GM18526 (cell line): Measurements from ENCODE around the gene ETAA1.

Experiments used
- POLR2A ChIP-seq: IDR thresholded peaks from 3 replicates; pipeline ENCODE4 v1.6.1; 2011; ENCODE audit not compliant: insufficient read length; ENCODE audit errors: extremely low read depth

ETAA1 gene

DNA sequence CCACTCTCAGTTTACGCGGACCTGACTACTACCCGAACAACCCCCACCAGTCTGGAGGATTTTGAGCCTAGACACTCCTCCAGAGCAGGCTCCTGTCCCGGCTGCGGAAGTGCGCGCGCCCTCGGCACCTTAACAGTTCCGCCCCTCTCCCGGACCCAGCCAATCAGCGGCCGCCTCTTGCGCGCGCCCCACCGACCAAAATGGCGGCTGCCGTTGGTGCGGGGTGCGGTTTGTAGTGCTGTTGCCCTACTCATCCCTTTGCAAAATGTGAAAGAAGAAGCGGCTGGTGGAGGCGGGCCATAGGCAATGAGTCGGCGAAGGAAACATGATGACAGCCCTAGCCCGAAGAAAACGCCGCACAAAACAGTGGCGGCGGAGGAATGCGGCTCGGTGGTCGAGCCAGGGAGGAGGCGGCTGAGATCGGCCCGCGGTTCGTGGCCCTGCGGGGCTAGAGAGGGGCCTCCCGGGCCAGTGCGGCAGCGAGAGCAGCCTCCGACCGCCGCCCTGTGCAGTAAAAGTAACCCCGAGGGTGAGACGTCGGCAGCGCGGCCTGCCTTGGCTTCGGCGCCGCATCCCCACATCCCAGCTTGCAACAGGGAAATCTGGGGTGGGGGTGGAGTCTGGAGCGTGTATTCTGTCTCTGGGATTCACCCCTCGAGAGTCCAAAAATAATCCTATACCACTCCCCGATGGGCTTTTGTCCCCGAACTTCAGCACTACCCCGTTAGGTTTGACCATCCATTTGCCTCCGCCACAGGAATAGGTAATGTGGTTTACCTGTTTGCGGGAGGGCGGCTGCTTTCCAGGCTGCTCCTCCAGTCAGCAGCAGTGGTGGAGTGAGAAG, at the start of gene ETAA1:
Gene ETAA1 (plus strand): TSS at position 191 of the 844 bp plus-strand sequence. CDS start 116 bp downstream, at position 307.
- peak; percentile 82 for TF ChIP-seq POLR2A

DNA sequence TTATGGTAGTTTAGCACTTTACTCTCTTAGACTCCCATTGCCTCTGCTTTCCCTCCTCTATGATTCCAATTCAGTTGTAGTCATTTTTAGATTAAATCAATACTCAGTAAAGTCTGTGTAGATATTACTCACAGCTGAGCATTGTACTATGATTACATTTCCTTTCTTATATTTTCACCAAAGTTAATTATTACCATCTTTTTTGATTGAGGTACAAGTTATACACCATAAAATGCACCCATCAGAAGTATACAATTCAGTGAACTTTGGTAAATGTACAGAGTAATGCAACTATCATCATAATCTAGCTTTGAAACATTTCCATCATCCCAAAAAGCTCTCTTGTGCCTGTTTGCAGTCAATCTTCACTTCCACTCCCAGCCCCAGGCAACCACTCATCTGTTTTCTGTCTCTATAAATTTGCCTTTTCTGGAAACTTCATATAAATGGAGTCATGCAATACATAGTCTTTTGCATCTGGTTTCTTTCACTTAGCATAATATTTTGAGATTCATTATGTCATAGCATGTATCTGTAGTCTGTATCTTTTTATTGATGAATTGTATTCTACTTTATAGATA, 30.2 kb upstream of the ETAA1 start:
- no peak for TF ChIP-seq POLR2A

GRCh38 chr2:67374481-67374880, 22.7 kb upstream of the ETAA1 start:
- TF ChIP-seq POLR2A = no peak

DNA sequence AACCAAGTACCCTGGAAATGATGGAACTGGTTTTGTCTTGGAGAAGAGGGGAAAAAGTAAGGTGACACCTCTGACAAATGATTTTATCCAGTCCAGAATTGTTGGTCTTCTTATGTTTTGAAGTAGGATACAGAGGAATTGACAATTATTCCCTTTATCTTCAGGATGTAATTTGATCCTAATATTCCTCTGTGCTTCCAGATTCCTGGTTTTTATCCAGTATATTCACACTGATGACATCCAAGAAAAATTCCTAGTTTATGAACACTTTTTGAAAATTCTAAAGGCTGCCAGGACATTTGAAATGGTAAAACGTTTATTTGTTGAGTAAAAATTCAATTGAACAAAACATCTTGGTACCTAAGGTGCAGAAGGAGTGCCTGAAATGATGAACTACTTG, 22.2 kb upstream of the ETAA1 start:
- no peak for TF ChIP-seq POLR2A

DNA sequence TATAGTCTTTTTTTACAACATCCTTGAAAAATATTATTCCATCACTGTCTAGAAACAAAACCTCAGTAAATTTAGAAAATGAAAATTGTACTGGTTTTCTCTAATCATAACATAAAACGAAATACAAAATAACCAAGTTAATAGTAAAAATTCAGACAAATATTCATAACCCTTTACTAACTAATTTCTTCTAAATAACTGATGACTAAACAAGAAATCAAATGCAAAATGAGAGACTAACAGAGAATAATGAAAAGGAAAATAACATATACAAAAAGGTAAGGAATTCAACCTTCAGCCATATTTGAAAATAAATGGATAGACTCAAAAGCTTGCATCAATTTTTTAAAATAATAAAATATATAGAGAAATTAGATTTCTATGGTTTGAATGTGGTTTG, 18.6 kb upstream of the ETAA1 start:
- no peak for TF ChIP-seq POLR2A

DNA sequence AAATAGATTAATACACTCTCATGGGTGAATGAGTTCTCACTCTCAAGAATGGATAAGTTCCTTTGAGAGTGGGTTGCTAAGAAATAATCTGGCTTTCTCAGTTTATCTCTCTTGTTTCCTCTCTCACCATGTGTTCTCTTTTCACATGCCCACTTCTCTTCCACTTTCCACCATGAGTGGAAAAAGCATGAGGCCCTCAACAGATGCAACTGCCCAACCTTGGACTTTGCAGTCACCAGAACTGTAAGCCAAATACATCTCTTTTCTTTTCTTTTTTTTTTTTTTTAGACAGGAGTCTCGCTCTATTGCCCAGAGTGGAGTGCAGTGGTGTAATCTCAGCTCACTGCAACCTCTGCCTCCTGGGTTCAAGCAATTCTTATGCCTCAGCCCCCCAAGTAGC, 18.1 kb upstream of the ETAA1 start:
- TF ChIP-seq POLR2A = no peak

DNA sequence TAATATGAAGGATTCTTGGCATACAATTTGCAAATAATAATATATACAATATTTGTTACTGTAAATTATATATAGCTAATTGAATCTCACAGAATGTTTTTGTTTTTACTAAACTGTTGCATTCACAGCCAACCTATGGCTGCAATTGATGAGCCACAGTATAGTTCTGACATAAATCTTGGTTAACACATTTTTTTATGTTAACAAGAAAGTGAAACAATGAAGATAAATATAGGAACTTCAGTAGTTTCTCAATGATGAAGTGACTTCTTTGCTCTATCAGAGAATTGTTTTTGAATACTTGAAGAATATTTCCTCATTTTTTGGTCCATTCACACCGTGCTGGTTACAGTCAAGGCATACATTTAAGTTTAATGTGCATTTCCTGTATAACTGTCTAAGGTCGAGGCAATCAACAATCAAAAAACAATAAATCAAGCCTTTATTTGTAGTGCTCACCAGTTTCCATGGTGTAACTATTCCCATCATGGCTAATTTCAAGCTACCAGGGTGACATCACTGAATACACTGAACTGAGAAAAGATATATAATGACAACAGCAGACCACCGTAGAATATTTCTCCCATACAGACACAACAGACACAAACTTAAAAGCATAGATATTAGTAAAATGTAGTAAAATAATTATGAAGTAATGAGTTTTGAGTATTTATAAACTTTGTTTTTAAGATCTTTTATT, 12.9 kb upstream of the ETAA1 start:
- TF ChIP-seq POLR2A = no peak

GRCh38 chr2:67388680-67389079, 8.5 kb upstream of the ETAA1 start:
- TF ChIP-seq POLR2A = no peak

DNA sequence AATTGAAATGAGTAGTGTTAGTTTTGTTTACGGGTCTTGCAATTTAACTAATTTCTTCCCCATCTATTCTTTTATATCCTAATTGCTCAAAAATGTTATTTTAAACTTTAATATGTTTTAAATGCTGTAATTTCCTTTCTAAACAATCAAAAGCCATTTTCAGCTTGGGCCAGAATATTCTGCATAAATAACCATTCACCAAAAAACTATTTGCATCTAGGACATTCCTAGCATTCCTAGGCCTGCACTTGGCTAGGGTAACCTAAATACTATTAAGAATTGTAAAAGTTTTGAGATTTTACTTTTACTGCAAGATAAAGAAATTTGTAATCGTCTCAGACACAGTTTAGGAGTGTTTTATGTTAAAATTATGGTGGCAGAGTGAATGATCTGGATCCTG, 7.8 kb upstream of the ETAA1 start:
- no peak for TF ChIP-seq POLR2A

GRCh38 chr2:67389788-67390187, 7.3 kb upstream of the ETAA1 start:
- no peak for TF ChIP-seq POLR2A

DNA sequence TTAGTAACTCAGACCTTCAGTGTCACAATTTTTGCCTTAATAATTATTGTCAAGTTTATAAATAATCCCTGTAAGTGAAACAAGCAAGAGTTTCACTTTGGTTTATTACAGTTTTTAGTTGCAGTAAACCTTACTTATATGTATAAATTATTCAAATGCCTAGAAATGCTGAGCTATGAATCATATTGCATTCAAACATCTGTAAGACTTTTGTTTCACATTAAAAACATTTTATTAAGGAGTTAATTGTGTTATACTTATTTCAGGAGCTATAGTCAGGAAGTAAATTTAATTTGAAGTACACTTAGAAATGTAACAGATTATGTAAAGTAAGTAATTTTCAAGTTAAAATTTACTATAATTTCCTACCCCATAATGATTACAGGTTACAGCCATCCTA, 3.9 kb upstream of the ETAA1 start:
- TF ChIP-seq POLR2A = no peak

DNA sequence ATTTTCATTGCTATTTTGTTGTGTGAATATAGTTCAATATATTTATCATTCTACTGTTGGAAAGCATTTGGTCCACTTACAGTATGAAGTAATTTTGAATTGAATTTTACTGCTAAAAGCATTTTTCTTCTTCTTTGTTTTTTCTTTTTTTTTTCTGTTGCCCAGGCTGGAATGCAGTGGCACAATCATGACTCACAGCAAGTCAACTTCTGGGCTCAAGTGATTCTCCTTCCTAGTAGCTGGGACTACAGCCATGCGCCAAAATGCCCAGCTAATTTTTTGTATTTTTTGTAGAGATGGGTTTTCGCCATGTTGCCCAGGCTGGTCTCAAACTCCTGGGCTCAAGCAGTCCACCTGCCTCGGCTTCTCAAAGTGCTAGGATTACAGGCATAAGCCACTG, 2.4 kb upstream of the ETAA1 start:
- TF ChIP-seq POLR2A = no peak

DNA sequence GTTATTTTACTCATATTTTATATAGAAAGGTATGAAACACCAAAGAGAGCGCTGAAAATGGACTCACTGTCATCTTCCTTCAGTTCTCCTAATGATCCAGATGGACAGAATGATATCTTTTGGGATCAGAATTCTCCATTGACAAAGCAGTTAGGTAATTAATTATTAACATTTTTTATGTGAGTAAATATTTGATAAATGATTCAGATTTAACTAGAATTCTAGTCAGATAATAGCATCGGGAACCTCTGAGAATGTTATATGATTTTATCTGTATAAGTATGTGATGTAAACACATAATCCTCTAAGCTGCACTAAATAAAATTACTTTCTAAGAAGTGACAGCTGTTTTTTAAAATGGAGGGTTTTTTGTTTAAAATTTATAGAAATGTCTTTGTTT, 2.0 kb downstream of the ETAA1 start:
- TF ChIP-seq POLR2A = no peak

DNA sequence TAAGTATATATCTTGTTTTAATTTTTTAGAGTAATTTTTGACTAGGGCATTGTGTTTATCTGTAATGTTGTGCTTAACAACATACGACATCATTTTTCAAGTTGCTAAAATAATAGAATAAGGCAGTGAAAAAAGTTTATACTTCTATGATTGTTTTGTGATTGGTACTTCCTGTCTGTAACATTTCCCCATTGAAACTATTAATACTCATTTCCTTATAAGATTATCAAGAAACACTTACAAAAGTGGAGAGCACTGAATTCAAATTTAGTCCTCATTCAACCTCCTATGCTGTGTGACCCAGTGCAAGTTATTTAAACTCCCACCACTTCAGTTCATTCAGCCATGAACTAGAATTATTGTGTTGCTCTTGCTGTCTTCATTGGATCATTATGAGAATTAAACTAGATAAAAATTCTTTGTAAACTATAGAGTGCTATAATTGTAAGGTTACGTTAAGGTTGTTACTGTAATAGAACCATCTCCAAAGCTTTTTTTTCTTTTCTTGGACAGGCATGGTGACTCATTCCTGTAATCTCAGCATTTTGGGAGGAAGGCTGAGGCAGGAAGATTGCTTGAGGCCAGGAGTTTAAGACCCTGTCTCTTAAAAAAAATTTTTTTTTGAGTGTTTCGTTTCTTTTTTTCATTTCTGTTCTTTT, 2.8 kb downstream of the ETAA1 start:
- no peak for TF ChIP-seq POLR2A
